Putamen (tissue), 1 donor: Measurements from ENCODE around the gene RPS19.
"Not testable (repeated sequence)": the region's sequence is repeated elsewhere in the genome, so short reads cannot be mapped to it uniquely, and the experiment has no call there.

ENCODE experiments used
- DNase-seq: peaks from one replicate; pipeline ENCODE4 v3.0.0-alpha.2; 2016; ENCODE audit warnings: low spot score

RPS19 gene

GRCh38 chr19:41860419-41861115 is 512 bp downstream of the RPS19 start:
- no peak for DNase-seq

- DNase-seq, result no peak
Measured at GRCh38 chr19:41861116-41861768, 1.2 kb downstream of the RPS19 start.

- no peak for DNase-seq
Measured at GRCh38 chr19:41861846-41862245, 1.8 kb downstream of the RPS19 start.

GRCh38 chr19:41862445-41862986 is 2.5 kb downstream of the RPS19 start:
- no peak for DNase-seq

GRCh38 chr19:41863209-41863931 is 3.3 kb downstream of the RPS19 start:
- no peak for DNase-seq

GRCh38 chr19:41864374-41864773 is 4.3 kb downstream of the RPS19 start:
- DNase-seq, result no peak

GRCh38 chr19:41866284-41866683 is 6.2 kb downstream of the RPS19 start:
- no peak for DNase-seq

GRCh38 chr19:41868120-41868988 is 8.3 kb downstream of the RPS19 start:
- no peak for DNase-seq

GRCh38 chr19:41868989-41869300 is 8.9 kb downstream of the RPS19 start:
- DNase-seq, result no peak

GRCh38 chr19:41869374-41869955 is 9.4 kb downstream of the RPS19 start:
- no peak for DNase-seq

GRCh38 chr19:41870401-41870873 is 10.4 kb downstream of the RPS19 start:
- DNase-seq, result no peak

GRCh38 chr19:41871573-41872383 is 11.7 kb downstream of the RPS19 start:
- DNase-seq, result no peak

- DNase-seq, result no peak
Measured at GRCh38 chr19:41872384-41872774, 12.3 kb downstream of the RPS19 start.

GRCh38 chr19:41872775-41873647 is 13.0 kb downstream of the RPS19 start:
- DNase-seq, result no peak

- not testable (repeated sequence) for DNase-seq
Measured at GRCh38 chr19:41875973-41876372, 15.9 kb downstream of the RPS19 start.

GRCh38 chr19:41876847-41877832 is 17.1 kb downstream of the RPS19 start, which contains the start of gene CD79A:
TSS of gene CD79A (plus strand) at chr19:41877279. CDS start at chr19:41877305, 26 bp downstream.
- DNase-seq, result no peak

- DNase-seq, result no peak
Measured at GRCh38 chr19:41877916-41878905, 18.2 kb downstream of the RPS19 start.
